ENCODE data around the gene KCNK3. TPM values are rescaled to one million over a fixed set of nuclear protein-coding genes. Genes with fewer than 3 reads are reported as not detected.
"Not testable (repeated sequence)": the region's sequence is repeated elsewhere in the genome, so short reads cannot be mapped to it uniquely, and the experiment has no call there.

Gene KCNK3
- total RNA-seq, 1 donor from 2014 or later, result 21.7 TPM

DNA sequence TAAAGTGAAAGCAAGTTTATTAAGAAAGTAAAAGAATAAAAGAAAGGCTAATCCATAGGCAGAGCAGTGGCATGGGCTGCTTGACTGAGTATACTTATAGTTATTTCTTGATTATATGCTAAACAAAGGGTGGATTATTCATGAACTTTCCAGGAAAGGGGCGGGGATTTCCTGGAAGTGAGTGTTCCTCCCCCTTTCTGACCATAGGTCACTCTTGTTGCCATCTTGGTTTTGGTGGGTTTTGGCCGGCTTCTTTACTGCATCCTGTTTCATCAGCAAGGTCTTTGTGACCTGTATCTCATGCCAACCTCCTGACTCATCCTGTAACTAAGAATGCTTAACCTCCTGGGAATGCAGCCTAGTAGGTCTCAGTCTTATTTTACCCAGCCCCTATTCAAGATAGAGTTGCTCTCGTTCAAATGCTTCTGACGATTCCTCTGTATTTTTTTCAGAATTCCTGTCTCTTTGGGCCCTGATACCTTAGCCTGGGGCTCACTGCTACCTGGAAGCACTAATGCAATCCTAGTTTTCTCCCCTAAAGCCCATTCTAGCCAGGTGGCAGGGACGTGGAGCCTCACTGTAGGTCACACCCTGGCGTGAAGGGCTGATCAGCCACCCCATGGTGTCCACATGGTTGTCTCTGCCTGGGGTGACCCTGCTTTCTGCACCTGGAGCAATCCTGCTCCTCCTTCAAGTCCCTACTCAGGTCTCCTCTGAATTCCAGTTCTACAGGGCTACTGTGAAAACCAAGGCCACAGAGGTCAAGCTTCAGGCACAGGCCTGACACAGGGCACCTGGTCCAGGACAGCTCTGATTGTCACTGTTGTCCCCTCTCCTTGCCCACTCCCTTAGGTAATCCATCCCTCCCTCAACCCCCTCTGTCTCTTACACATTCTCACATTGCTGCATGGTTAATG lies 65.6 kb downstream of the KCNK3 start:
- H3K36me3 Mint-ChIP-seq (ENCODE audit: unreplicated experiment), result no peaks in the 10 kb centered on the region
- TF ChIP-seq, protein P1, sequence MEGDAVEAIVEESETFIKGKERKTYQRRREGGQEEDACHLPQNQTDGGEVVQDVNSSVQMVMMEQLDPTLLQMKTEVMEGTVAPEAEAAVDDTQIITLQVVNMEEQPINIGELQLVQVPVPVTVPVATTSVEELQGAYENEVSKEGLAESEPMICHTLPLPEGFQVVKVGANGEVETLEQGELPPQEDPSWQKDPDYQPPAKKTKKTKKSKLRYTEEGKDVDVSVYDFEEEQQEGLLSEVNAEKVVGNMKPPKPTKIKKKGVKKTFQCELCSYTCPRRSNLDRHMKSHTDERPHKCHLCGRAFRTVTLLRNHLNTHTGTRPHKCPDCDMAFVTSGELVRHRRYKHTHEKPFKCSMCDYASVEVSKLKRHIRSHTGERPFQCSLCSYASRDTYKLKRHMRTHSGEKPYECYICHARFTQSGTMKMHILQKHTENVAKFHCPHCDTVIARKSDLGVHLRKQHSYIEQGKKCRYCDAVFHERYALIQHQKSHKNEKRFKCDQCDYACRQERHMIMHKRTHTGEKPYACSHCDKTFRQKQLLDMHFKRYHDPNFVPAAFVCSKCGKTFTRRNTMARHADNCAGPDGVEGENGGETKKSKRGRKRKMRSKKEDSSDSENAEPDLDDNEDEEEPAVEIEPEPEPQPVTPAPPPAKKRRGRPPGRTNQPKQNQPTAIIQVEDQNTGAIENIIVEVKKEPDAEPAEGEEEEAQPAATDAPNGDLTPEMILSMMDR (IDR thresholded peaks at IDR 0.05; ENCODE audit: partially characterized antibody, unreplicated experiment), result no peak
- H3K4me1 Mint-ChIP-seq (ENCODE audit: low read depth, unreplicated experiment), result peaks cover 2% of the 10 kb centered on the region
- no peak overlapping the region for H3K4me3 Mint-ChIP-seq (ENCODE audit: unreplicated experiment)
- H3K27ac Mint-ChIP-seq (ENCODE audit: unreplicated experiment), result no peak overlapping the region
- DNase-seq, result no peak
- peaks cover 1% of the 10 kb centered on the region for H3K9me3 Mint-ChIP-seq (ENCODE audit: unreplicated experiment)
- H3K27me3 Mint-ChIP-seq (ENCODE audit: unreplicated experiment), result peaks cover 6% of the 10 kb centered on the region

DNA sequence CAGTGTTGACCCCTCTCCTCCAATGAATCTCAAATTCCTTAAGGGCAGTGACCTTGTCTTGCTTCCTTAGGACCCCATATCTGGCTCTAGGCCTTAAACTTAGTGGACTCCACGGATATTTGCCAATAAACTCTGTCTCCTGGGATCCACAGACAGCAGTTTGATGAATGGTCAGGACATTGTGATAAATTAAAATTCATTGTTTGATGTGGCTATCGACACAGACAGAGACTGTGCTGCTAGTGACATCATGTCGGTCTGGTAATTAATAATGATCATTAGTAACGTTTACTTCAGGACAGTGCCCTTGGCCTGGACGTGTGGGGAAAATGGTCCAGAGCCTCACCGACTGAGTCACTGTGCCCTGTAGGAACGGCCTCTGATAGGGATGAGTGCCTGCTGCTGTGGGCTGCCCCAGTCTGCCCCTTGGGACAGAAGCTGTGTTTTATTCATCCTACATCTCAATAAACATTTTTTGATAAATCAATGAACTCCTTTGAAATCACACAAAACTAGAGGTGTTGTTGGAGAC lies 66.3 kb downstream of the KCNK3 start:
- no peak overlapping the region for H3K27ac Mint-ChIP-seq (ENCODE audit: unreplicated experiment)
- no peaks in the 10 kb centered on the region for H3K36me3 Mint-ChIP-seq (ENCODE audit: unreplicated experiment)
- peaks cover 6% of the 10 kb centered on the region for H3K27me3 Mint-ChIP-seq (ENCODE audit: unreplicated experiment)
- TF ChIP-seq, protein P1 (IDR thresholded peaks at IDR 0.05; ENCODE audit: partially characterized antibody, unreplicated experiment), result no peak
- peaks cover 2% of the 10 kb centered on the region for H3K4me1 Mint-ChIP-seq (ENCODE audit: low read depth, unreplicated experiment)
- peaks cover 1% of the 10 kb centered on the region for H3K9me3 Mint-ChIP-seq (ENCODE audit: unreplicated experiment)
- H3K4me3 Mint-ChIP-seq (ENCODE audit: unreplicated experiment), result no peak overlapping the region
- DNase-seq, result no peak

DNA sequence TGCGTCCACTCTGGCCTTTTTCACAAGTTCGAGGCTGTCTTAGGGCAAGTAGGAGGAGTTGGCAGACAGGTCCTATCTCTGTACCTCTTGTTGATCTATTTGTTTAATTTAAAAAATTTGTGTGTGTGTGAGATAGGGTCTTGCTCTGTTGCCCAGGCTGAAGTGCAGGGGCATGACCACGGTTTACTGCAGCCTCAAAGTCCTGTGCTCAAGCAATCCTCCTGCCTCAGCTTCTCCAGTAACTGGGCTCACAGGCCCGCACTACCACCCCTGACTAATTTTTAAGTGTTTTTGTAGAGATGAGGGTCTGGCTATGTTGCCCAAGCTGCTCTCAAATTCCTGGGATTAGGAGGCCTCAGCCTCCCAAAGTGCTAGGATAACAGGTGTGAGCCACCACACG lies 67.3 kb downstream of the KCNK3 start:
- H3K36me3 Mint-ChIP-seq (ENCODE audit: unreplicated experiment), result no peaks in the 10 kb centered on the region
- H3K4me3 Mint-ChIP-seq (ENCODE audit: unreplicated experiment), result no peak overlapping the region
- TF ChIP-seq, protein P1 (IDR thresholded peaks at IDR 0.05; ENCODE audit: partially characterized antibody, unreplicated experiment), result no peak
- H3K27ac Mint-ChIP-seq (ENCODE audit: unreplicated experiment), result no peak overlapping the region
- H3K27me3 Mint-ChIP-seq (ENCODE audit: unreplicated experiment), result peaks cover 6% of the 10 kb centered on the region
- peaks cover 4% of the 10 kb centered on the region for H3K4me1 Mint-ChIP-seq (ENCODE audit: low read depth, unreplicated experiment)
- DNase-seq, result no peak
- H3K9me3 Mint-ChIP-seq (ENCODE audit: unreplicated experiment), result peaks cover 1% of the 10 kb centered on the region

DNA sequence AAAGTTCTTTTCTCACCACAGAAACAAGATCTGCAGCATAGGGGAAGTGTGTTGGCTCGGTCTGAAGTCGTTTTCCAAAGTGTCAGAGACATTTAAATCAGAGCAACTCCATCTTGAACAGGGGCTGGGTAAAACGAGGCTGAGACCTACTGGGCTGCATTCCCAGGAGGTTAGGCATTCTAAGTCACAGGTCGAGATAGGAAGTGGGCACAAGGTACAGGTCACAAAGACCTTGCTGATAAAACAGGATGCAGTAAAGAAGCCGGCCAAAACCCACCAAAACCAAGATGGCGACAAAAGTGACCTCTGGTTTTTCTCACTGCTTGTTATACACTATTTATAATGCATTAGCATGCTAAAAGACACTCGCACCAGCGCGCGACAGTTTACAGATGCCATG lies 68.5 kb downstream of the KCNK3 start:
- peaks cover 12% of the 10 kb centered on the region for H3K4me1 Mint-ChIP-seq (ENCODE audit: low read depth, unreplicated experiment)
- not testable (repeated sequence) for DNase-seq; H3K27me3 Mint-ChIP-seq (ENCODE audit: unreplicated experiment); H3K4me3 Mint-ChIP-seq (ENCODE audit: unreplicated experiment); H3K27ac Mint-ChIP-seq (ENCODE audit: unreplicated experiment); H3K9me3 Mint-ChIP-seq (ENCODE audit: unreplicated experiment); H3K36me3 Mint-ChIP-seq (ENCODE audit: unreplicated experiment)

DNA sequence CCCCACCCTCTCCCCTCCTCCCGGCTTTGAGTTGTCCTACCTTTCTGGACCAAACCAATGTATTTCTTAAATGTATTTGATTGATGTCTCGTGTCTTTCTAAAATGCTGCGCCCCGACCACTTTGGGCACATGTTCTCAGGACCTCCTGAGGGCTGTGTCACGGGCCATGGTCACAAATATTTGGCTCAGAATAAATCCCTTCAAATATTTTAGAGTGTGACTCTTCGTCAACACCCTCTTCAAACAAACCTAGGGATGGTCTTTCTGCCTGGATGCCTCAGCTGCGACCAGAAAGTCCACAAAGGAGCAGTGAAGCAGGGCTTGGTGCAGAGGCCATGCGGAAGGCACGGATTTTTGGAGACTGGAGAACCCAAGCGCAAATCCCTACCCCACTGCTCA lies 70.5 kb downstream of the KCNK3 start:
- DNase-seq, result no peak
- Mint-ChIP-seq H3K27ac (ENCODE audit: unreplicated experiment) (no peak overlapping the region), H3K36me3 (ENCODE audit: unreplicated experiment) (no peaks in the 10 kb centered on the region), H3K9me3 (ENCODE audit: unreplicated experiment) (peaks cover 1% of the 10 kb centered on the region), H3K27me3 (ENCODE audit: unreplicated experiment) (peaks cover 9% of the 10 kb centered on the region), H3K4me3 (ENCODE audit: unreplicated experiment) (peak overlapping the region; percentile 94), H3K4me1 (ENCODE audit: low read depth, unreplicated experiment) (peaks cover 12% of the 10 kb centered on the region)
- TF ChIP-seq, protein P1 (IDR thresholded peaks at IDR 0.05; ENCODE audit: partially characterized antibody, unreplicated experiment), result no peak
